Inferior parietal cortex (tissue), 1 donor: ENCODE results near the gene PDK2.
A peak's percentile ranks its signal among the peaks of the same experiment; 100 is the strongest.

Experiments
- DNase-seq: peaks from one replicate; pipeline ENCODE4 v3.0.0-alpha.2; 2016; ENCODE audit errors: extremely low spot score

The PDK2 gene

DNA sequence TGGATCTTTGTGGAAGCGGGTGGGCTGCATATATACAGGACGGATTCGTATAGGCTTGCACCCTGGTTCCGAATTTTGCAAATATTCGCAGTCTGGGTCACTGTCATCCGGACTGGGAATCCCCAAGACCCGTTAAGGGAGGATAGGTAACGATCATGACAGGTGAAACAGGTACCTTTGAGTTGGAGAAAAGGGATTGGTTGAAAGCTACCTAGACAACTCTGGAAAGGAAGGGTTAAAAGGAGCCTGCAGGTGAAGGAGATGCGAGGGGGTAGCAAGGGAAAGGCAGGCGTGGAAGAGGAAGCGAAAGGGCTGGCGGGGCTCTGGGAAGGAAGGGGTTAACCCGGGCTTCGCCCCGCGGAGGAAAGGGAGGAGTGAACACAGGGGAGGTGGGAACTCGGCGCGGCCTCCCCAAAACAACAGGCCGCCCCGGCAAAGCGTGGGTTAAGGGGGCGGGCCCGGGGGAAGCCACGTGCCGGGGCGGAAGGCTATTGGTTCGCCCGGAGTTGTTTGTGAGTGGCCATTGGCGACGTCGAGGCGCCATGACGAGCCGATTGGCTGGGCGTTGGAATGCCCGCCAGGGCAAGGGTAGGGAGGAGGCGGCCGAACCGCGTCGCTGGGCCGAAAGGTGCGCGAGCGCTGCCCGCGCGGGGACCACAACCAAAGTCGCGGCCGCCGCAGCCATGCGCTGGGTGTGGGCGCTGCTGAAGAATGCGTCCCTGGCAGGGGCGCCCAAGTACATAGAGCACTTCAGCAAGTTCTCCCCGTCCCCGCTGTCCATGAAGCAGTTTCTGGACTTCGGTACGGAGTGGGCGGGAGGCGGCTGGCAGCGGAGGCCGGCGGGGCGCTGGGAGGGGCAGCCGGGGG, at the start of gene PDK2:
Gene PDK2, plus strand, starts transcription at position 599 of the 867 bp plus-strand sequence. Its CDS starts 85 bp downstream, at position 684.
- DNase-seq, result peak; percentile 96

DNA sequence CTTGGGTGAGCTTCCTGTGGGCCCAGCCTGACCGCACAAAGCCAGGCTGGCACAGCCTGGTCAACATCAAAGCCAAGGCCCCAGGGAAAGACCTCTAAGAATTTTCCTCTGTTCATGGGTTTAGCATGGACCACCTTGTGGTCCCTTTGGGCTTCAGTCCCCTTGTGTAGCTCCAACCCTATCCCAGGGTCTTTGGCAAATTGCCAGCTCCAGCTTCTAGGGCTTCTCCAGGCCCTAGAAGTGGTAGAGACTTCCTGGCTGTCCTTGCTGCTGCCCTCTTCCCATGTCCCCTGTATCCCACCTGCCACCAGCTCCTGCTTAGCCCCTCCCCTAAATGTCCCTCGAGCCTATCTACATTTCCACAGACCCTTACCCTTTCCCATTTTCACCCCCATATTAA, 49.0 kb upstream of the PDK2 start:
- DNase-seq, result no peak

DNA sequence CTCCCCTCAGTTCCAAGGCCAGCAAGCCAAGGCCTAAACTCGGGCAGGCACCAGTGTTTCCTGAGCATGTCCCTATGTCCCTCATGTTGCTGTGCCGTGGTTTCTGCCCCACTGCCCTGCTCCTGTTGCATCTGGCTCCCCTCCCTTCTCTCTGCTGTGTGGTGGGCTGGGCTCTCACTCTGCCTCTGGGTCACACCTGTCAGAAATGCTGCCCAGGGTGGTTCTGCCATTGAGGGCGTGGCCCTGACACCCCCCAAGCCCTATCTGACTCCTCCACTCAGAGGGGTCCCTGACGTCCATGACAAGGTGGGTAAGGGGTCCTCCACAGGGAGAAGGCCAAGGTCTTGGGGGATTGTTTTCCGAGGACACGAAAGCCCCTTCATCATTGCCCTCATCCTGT, 48.5 kb upstream of the PDK2 start:
- no peak for DNase-seq

DNA sequence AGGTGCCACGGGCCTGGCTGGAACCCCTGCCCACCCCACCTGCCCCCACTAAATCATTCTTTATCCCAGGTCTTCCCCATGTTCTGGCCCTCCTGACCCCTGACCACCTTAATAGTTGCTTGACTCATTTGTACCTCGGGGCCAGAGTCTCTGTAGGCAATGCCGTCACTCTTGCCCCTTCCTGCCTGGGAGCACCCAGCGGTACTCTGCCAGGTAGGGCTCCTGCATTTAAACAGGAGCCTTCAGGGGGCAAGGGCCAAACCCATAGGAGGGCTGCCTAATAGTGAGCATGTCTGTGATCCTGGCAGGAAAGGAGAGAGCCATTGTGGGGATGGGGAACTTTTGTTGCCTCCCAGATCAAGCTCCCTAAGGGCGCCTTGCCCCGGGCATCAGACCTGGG, 48.1 kb upstream of the PDK2 start:
- DNase-seq, result no peak

DNA sequence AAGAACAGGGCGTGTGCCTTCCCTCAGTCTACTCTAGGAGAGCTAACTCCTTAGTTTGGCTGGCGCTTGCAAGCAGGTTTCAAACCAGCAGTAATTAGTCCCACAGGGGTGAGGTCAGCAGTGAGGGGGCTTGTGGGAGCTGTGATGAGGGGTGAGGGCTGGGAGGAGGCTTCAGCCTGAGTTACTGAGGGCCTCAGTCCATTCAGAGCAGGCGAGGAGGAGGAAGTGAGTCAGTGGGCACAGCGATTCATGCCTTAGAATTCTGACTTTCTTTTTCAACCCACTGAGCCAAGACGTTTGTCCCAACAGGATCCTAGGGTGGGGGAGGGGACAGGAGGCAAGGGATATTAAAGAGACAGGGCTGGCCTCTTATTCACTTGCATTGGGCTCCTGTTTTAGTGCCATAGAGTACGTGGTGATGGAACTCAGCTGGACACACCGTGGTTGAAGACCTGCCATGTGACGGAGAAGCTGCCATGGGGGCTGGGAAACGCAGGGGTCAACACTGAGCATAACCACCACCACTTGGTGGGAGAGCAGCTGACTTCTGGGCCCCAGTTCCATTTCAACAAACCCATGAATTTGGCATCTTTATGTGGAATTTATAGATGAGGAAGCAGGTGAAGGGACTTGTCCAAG, 47.5 kb upstream of the PDK2 start:
- no peak for DNase-seq

DNA sequence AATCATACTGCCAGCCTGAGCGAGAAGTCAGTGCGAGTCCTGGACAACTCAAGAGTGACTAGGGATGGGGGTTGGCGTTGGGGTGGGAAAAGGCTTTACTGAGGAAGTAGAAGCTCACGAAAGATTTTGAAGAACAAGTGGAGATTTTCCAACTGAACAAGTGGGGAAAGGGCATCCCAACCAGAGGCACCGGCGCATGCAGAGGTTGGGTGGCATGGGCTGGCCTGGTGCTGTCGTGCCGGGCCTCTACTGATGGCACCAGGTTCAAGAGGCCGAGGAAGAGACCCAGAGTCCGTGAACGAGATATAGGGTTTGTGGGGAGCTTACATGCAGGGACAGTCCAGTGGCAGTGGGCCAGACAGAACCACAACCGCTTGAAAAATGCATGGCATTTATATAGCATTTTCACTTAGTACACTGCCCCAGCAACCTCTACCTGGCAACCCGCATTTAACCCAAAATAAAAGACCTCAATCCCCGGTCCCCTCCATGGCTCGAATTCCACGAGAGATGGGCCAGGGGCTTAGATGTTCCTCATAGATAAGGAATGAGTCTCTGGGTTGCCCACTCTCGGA, 46.9 kb upstream of the PDK2 start:
- no peak for DNase-seq

DNA sequence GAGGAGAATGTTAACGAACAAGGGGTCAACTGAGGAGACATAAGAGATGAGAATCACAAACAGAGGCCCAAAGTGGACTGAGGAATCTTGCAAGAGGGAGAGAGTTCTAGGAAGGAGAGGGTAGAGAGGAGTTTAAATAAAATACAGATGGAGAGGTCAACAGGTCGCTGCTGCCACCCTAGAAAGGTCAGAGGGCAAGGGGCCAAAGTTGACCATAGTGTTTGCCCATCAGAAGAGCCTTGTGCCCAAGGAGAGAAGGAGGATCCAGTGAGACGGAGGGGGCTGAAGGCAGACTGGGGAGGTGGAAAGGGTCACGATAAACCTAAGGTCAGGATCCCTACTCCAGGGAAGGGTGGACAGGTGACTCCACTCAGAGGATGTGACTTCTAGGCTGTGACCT, 46.2 kb upstream of the PDK2 start:
- DNase-seq, result no peak

DNA sequence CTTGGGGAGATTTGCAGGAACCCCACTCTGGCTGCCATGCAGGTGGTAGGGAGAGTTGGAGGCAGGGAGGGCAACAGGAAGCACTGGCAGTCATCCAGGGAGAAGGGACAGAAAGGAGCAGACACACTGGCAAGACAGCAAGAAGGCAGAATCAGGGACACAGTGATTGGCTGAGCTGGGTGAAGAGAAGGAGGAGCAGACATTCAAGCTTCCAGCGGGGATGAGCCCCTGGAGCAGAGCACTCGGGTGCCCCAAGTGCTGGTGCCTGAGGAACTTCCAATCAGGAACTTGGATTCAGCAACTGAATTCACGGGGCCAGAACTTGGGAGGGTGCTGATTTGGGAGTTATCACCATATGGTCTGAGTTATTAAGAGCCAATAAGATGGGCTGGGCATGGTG, 45.5 kb upstream of the PDK2 start:
- DNase-seq, result no peak

DNA sequence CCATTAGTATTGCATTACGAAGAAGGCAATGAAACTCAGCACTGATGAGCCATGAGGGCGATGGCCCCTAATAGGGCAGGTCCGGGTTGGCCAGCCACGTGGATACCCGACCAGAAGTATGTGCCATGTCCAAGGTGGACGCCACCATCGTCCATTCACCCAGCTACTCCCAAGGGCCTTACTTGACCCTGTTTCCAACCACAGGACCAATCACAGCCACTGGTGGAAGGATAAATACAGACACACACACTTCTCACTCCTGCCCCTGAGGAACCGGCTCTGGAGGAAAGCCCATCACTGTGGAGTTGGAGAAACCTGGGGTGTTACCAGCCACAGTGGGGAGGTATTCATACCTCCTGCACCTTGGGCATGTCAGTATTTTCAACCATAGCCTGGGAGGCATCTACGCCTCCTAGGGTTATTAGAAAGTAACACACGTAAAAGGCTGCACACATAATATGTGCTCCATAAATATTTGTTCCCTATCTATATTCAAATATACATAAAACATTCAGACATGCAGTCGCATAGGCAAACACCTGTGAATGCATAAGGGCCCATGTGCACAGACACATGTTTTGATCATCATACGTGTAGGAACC, 44.6 kb upstream of the PDK2 start:
- DNase-seq, result no peak

DNA sequence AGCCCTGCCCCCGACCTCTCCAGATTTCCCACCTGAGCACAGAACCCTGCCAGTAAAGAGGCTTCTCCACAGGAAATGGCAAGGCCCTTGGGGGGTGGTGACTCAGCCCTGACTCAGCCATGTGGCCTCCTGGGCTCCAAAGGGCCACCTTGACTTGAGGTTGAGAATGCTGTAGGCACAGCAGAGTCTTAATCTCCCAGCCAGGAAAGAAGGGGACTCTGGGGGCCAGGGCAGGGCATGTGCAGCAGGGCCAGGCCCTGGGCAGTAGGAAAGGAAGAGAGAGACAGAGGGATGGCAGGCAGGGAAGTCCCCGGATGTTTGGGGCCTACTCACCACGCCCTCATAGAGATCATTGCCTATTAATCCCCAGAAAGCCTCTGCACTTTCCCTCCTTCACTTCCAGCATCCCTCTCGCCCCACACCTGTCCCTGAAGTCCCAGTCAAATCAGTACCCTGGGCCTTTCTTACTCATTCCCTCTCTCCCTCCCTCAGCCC, 44.0 kb upstream of the PDK2 start:
- no peak for DNase-seq

DNA sequence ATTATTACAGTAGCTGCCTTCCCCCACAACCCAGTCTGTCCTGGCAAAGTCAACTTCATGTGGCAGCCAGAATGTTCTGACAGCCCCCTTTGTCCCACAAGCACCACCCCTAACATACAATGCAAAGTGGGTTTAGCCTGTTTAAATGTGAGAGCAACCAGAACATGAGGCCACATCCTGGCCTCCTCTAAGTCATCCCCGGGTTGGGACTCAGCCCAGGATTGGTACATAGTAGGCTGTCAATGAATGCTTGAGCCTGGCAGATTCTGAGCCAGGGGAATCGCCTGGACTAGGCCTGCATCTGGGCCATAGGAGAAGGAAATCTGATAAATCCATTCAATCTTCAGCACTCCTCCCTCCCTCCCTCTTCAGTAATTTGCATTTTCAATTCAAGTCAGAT, 43.5 kb upstream of the PDK2 start:
- no peak for DNase-seq

DNA sequence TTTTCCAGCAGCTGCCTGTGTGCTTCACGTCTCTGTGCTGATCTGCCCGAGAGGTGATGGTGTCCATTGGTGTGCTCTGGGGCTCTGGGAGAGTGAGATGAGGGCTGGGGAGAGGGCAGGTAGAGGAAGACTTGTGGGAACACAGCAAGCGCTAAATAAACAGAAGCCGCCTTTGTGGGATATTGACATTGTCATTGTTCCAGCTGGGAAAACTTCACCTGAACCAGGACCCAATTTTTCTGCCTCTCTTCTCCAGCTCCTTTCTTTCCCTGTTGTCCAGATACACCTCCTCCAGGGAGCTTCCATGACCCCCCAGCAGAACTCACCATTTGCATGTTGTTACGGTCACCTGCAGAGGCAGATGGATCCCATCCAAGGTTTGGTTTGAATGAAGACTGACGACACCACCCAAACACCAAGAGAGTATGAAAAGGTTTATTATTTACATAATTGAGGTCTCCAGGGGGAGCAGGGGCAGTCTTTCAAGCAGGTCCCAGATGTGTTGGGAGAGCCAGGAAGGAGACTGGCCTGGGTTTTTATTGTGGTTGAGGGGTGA, 42.8 kb upstream of the PDK2 start:
- no peak for DNase-seq

DNA sequence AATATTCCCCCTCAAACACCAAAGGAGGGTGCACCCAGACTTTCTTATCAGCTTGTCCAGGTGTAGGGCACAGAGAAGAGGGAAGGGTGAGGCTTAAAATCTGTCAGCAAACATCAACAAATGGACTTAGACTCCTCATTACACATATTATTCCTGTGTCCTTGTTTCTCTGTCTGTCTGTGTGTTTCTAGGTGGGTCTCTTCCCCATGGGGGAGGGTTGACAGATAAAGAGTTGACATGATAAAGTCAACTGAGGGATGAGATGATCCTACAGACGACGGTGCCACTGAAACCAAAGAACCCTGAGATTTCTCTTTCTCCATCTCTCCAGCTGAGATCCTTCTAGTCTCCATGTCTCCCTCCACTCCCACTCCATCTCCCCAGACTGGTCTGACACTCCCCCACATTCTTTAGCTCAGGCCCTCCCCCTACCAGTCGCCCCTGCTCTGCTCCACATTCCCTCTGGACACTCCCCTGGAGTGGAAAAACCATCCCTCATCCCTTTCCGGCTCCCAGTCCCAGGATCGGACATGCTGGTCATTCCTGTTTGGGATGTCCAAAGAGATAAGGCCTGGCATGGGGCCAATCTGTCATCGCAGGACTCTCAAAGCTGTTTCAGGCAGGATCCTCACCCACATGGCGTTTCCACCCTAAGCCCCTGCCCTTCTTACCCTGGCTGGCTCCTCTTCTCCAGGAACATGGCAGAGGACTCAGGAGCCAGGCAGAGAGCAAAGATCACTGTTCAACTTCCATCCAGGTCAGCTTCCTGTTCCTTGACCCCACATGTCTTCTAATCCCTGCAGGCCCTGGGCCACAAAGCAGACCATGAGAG, 42.1 kb upstream of the PDK2 start:
- no peak for DNase-seq

DNA sequence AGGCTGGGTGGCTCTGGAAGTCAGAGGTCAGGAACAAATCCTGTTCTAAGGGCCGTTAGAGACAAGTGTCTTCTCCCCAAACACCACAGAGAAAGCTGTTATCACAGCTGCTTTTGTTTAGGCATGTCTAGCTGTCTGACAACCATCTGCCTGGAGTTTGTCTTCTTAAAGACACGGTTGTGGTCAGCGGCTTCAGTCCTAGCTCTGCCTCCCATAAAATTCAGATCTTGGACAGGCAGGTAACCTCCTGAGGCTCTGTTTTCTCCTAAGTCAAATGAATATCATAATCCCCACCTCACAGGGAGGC, 41.5 kb upstream of the PDK2 start:
- no peak for DNase-seq

DNA sequence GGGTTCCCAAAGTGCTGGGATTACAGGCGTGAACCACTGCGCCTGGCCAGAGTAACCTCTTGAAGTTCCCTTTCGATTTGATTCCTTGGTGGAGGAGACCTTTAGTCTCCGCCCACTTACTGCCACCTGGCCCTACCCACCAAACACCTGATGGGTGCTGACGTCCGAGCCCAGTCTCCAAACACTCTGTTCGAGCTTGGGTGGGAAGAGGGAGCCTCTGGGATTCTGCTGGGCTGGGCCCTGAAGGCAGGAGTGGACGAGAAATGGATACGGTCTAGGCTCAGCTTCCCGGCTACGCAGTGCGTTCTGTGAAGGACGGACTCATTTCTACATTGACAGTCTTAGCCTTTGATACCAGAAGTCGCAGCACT, 40.1 kb upstream of the PDK2 start:
- no peak for DNase-seq

DNA sequence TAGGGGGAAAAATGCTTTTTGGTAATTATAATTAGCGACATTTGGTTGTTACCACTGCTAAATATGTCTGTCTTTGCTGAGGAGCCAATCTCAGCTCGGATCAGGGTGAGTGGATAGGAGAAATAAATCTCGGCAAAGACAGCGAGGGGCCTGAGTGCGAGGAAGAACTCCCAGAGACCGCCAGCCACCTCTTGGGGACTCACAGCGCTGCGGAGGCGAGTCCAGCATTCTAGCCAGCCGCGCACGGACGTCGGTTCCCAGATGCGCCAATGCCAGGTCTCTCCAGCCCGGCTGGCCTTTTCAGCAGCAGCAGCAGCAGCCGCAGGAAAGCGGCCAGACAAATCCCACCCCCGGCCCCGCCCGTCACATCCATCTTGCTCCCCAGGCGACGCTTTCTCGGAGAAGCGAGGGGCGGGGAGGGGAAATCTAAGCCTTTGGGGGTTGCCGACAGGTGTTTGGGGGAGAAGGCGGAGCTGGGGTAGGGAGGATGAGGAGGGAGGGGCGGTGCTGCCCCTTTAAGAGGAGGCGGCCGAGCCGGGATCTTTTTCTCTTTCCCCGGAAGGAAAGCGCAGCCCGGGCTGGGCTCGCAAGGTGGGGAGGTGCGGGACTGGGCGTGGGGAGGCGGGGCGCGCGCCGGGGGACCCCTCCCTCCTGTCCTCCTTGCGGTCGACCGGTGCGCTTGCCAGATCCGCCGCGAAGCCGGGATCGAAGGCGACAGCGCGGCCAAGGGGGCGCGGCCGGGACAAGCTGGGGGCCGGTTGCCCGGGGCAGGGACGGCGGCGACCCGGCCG, 39.5 kb upstream of the PDK2 start, which contains the start of gene ITGA3:
Gene ITGA3, plus strand, starts transcription at position 685 of the 791 bp plus-strand sequence. CDS start 330 bp downstream, outside the sequence.
- peak; percentile 39 for DNase-seq

DNA sequence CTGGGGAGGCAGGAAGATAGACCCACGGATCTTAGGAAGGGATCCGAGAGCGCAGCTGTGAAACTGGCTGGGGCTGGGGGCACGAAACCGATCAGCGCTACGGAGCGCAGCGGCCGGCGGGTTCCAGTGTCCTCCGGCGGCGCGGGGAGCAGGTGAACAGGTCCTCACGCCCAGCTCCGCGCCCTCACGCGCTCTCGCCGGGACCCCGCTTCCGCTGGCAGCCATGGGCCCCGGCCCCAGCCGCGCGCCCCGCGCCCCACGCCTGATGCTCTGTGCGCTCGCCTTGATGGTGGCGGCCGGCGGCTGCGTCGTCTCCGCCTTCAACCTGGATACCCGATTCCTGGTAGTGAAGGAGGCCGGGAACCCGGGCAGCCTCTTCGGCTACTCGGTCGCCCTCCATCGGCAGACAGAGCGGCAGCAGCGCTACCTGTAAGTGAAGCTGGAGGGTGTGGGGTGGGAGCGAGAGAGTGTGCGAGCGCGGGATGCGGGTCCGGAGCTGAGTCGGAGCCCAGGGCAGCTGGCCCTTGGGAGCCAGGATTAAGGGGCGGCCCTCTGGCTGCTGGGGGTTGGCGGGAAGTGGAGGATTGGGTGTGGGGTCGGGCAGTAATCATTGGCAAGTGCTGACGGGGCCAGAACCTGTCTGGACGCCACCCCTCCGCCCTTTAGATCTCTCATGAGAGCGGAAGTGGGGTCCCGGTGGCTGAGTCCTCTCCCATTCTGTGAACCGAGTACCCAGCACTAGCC, 38.8 kb upstream of the PDK2 start:
- DNase-seq, result no peak

DNA sequence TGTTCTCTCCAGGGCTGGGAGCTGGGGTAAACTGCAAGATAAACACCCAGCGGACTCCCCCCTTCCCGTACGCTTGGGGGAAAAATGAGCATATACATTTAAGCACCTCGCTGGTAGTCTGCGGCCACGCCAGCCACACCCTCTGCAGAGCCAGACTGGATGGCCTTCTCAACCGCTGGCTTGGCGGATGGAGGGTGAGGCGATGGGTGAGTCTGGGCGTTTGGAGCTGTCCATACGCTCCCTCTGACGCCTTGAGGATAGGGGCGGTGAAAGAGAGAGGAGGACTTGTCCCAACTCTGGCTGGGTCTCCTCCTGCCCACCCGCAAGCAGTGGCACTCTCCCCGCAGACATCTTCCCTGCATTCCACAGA, 38.2 kb upstream of the PDK2 start:
- DNase-seq, result no peak

DNA sequence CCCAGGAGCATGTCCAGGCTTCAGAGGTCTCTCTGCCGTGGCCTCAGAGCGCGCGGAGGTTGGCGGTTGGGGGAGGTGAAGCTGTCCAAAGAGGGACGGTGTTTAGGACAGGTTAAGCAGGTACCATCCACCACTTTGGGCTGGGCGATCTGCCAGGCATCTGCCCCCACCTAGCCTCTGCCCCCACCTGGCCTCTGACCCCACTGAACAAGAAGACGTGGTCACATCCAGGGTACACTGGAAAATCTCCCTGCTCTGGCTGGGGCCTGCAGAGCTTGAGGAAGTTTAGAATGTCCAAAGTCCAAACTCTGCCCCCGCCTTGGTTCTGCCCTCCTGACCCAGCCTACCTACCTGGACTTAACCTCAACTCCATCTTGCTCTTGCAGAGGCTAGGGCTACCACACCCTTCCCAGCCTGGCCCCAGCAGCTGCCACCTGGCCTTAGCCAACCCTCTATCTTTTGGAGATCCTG, 37.6 kb upstream of the PDK2 start:
- DNase-seq, result no peak
